ENCODE results near the gene SEC14L6.

GRCh38 chr22:30584441-30584840 lies 37.9 kb upstream of the SEC14L6 start:
- TF ChIP-seq CTCF (IDR thresholded peaks at IDR 0.05) (no peak), POLR2A (IDR thresholded peaks at IDR 0.05) (no peak)

Measured in lower leg skin (tissue), 3 donors.